GM23338 (cell line): ENCODE data around the gene ZNF665. TPM values are rescaled to one million over a fixed set of nuclear protein-coding genes. Genes with fewer than 3 reads are reported as not detected.

ENCODE experiments used
- ATAC-seq: fragments of 200-7000 bp; cut with Tn5 transposase; 3 replicates; pipeline ENCODE4 v1.9.1; 2020
- DNase-seq: peaks from one replicate; pipeline ENCODE4 v3.0.0-alpha.2; 2015; ENCODE audit warnings: low spot score
- H2AFZ ChIP-seq: fragments of 200-600 bp; sonication (generic); 2 replicates; pipeline ENCODE4 v1.8.0; 2016; ENCODE audit warnings: antibody characterized with exemption, mild to moderate bottlenecking, moderate library complexity
- H3F3A ChIP-seq: fragments of 200-600 bp; sonication (generic); replicated peaks from 2 replicates; pipeline ENCODE4 v1.8.0; 2017; ENCODE audit warnings: antibody characterized with exemption, mixed run types, low read depth
- H3K27ac ChIP-seq: fragments of 200-600 bp; sonication (generic); 2 replicates; pipeline ENCODE4 v1.6.1; 2016; ENCODE audit warnings: low read depth
- H3K27me3 ChIP-seq: fragments of 200-600 bp; sonication (generic); 2 replicates; pipeline ENCODE4 v1.8.0; 2016; ENCODE audit warnings: mild to moderate bottlenecking, mixed run types, moderate library complexity; ENCODE audit not compliant: insufficient read depth
- H3K36me3 ChIP-seq: fragments of 200-600 bp; sonication (generic); 2 replicates; pipeline ENCODE4 v1.8.0; 2016; ENCODE audit warnings: mild to moderate bottlenecking; ENCODE audit not compliant: insufficient read depth
- H3K4me1 ChIP-seq: fragments of 200-600 bp; sonication (generic); 2 replicates; pipeline ENCODE4 v1.8.0; 2016; ENCODE audit warnings: mild to moderate bottlenecking, moderate library complexity; ENCODE audit not compliant: insufficient read depth
- H3K4me2 ChIP-seq: fragments of 200-600 bp; sonication (generic); 2 replicates; pipeline ENCODE4 v1.7.1; 2017; ENCODE audit warnings: mixed run types
- H3K4me3 ChIP-seq: fragments of 200-600 bp; sonication (generic); 2 replicates; pipeline ENCODE4 v1.6.1; 2016; ENCODE audit warnings: mixed run types
- H3K79me2 ChIP-seq: fragments of 200-600 bp; sonication (generic); replicated peaks from 2 replicates; pipeline ENCODE4 v1.8.0; 2017; ENCODE audit warnings: mild to moderate bottlenecking; ENCODE audit not compliant: insufficient read depth
- H3K9me2 ChIP-seq: fragments of 200-600 bp; sonication (generic); 2 replicates; pipeline ENCODE4 v1.8.0; 2017; ENCODE audit not compliant: insufficient read depth
- H4K20me1 ChIP-seq: fragments of 200-600 bp; sonication (generic); replicated peaks from 2 replicates; pipeline ENCODE4 v1.8.0; 2017; ENCODE audit warnings: mild to moderate bottlenecking; ENCODE audit not compliant: insufficient read depth
- H3K27ac Mint-ChIP-seq: 2 replicates; pipeline ENCODE4 v1.8.0; 2020; ENCODE audit warnings: inconsistent platforms, mild to moderate bottlenecking, moderate library complexity, mixed read lengths
- H3K27me3 Mint-ChIP-seq: 3 replicates; pipeline ENCODE4 v1.8.0; 2022; ENCODE audit warnings: low read depth, mild to moderate bottlenecking, moderate library complexity, mixed read lengths, inconsistent platforms; ENCODE audit not compliant: insufficient read depth, poor library complexity
- H3K36me3 Mint-ChIP-seq: 3 replicates; pipeline ENCODE4 v1.8.0; 2021; ENCODE audit warnings: low read depth, mild to moderate bottlenecking, inconsistent platforms, moderate library complexity, mixed read lengths
- H3K4me1 Mint-ChIP-seq: 3 replicates; pipeline ENCODE4 v1.8.0; 2020; ENCODE audit warnings: mild to moderate bottlenecking, inconsistent platforms, mixed read lengths
- H3K4me3 Mint-ChIP-seq: 3 replicates; pipeline ENCODE4 v1.8.0; 2021; ENCODE audit warnings: moderate library complexity, mild to moderate bottlenecking, inconsistent platforms, mixed read lengths
- H3K9me3 Mint-ChIP-seq: 3 replicates; pipeline ENCODE4 v1.8.0; 2020; ENCODE audit warnings: moderate library complexity, mild to moderate bottlenecking, inconsistent platforms, mixed read lengths
- CREB1 ChIP-seq: fragments of 250-450 bp; sonication (Bioruptor Pico); IDR thresholded peaks from 2 replicates; pipeline ENCODE4 v1.5.0; 2020; ENCODE audit warnings: low read depth, mild to moderate bottlenecking, moderate library complexity
- CTCF ChIP-seq, 2 experiments: fragments of 200-600 bp in 1 of 2; sonication (generic) in 1 of 2; conservative IDR thresholded peaks; 2 replicates each; pipeline versions ENCODE4 v1.5.1 to v1.6.1; 2016 to 2017; ENCODE audit warnings: antibody characterized with exemption in 2 of 2, low read depth in 2 of 2, mild to moderate bottlenecking in 2 of 2, moderate library complexity in 1 of 2
- ETS1 ChIP-seq: IDR thresholded peaks from 2 replicates; pipeline ENCODE4 v1.6.1; 2016; ENCODE audit warnings: antibody characterized with exemption
- NANOG ChIP-seq: IDR thresholded peaks from 2 replicates; pipeline ENCODE4 v1.6.1; 2016; ENCODE audit warnings: antibody characterized with exemption, borderline replicate concordance
- POLR2AphosphoS5 ChIP-seq: IDR thresholded peaks from 2 replicates; pipeline ENCODE4 v1.6.1; 2016; ENCODE audit warnings: antibody characterized with exemption, low read depth
- ZNF114 ChIP-seq: fragments of 250-450 bp; sonication (Bioruptor Pico); IDR thresholded peaks from 2 replicates; pipeline ENCODE4 v1.5.0; 2020; ENCODE audit warnings: mild to moderate bottlenecking, moderate library complexity
- polyA plus RNA-seq: library from polyadenylated mRNA; unstranded; fragments of >200 nt; fragmentation: Nextera tagmentation; extraction: Ambion mirVana; gene quantifications from 2 replicates; pipeline ENCODE4 v1.2.1, GENCODE V29; 2016
- total RNA-seq: library from RNA; depleted of rRNA; stranded (reverse); fragments of >200 nt; shearing (Covaris generic); gene quantifications from 2 replicates; pipeline ENCODE4 v1.2.3, GENCODE V29; 2014; rRNA removed
- TF ChIP-seq, protein P1 (sequence below): IDR thresholded peaks from one replicate; pipeline ENCODE4 v1.6.1; 2018; ENCODE audit warnings: antibody characterized with exemption; ENCODE audit not compliant: unreplicated experiment

ZNF665 gene
- total and polyA plus RNA-seq, 2 experiments from 2014 or later: 3.1 to 3.5 TPM

DNA sequence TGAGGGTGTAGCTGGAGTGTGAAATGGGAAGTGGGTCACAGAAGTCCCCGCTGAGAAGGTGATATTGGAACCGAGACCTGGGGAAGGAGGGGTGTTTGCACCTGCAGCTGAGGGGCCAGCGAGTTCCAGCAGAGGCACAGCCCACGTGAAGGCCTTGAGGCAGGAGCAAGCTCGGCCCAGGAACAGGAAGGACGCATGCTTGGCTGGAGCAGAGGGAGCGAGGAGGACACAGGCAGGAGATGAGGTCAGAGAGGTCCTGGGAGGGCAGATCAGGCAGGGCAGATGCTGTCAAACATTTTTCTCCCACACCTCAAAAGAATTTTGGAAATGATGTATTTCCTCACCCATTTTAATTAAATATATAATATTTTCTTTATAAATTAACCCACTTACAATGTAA lies 69.8 kb downstream of the ZNF665 start:
- Histone ChIP-seq H3K27me3 (no peaks in the 10 kb centered on the region), H3K36me3 (no peaks in the 10 kb centered on the region), H3F3A (no peaks in the 10 kb centered on the region), H3K27ac (no peak overlapping the region), H3K4me1 (no peaks in the 10 kb centered on the region), H3K79me2 (no peaks in the 10 kb centered on the region), H3K9me2 (no peaks in the 10 kb centered on the region), H3K4me2 (no peak overlapping the region), H2AFZ (no peak overlapping the region), H4K20me1 (no peaks in the 10 kb centered on the region), H3K4me3 (no peak overlapping the region)
- no peak for TF ChIP-seq CTCF (conservative IDR thresholded peaks at IDR 0.05; ENCODE audit: low read depth in 2 of 2)
- TF ChIP-seq, protein P1, sequence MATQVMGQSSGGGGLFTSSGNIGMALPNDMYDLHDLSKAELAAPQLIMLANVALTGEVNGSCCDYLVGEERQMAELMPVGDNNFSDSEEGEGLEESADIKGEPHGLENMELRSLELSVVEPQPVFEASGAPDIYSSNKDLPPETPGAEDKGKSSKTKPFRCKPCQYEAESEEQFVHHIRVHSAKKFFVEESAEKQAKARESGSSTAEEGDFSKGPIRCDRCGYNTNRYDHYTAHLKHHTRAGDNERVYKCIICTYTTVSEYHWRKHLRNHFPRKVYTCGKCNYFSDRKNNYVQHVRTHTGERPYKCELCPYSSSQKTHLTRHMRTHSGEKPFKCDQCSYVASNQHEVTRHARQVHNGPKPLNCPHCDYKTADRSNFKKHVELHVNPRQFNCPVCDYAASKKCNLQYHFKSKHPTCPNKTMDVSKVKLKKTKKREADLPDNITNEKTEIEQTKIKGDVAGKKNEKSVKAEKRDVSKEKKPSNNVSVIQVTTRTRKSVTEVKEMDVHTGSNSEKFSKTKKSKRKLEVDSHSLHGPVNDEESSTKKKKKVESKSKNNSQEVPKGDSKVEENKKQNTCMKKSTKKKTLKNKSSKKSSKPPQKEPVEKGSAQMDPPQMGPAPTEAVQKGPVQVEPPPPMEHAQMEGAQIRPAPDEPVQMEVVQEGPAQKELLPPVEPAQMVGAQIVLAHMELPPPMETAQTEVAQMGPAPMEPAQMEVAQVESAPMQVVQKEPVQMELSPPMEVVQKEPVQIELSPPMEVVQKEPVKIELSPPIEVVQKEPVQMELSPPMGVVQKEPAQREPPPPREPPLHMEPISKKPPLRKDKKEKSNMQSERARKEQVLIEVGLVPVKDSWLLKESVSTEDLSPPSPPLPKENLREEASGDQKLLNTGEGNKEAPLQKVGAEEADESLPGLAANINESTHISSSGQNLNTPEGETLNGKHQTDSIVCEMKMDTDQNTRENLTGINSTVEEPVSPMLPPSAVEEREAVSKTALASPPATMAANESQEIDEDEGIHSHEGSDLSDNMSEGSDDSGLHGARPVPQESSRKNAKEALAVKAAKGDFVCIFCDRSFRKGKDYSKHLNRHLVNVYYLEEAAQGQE: no peak
- no peak for TF ChIP-seq CREB1 (CRISPR knock-in tag)
- no peak for TF ChIP-seq ETS1
- TF ChIP-seq POLR2AphosphoS5: no peak
- TF ChIP-seq NANOG: no peak
- no peak for TF ChIP-seq ZNF114 (CRISPR knock-in tag)
- DNase-seq (no peak), ATAC-seq (no peak)
- Mint-ChIP-seq H3K27ac (no peak overlapping the region), H3K4me3 (no peak overlapping the region), H3K4me1 (peaks cover 4% of the 10 kb centered on the region; the same call in 1 of the 3 replicates), H3K9me3 (peaks cover 3% of the 10 kb centered on the region; the same call in 1 of the 3 replicates), H3K36me3 (peaks cover 9% of the 10 kb centered on the region; the same call in 2 of the 3 replicates), H3K27me3 (peaks cover 4% of the 10 kb centered on the region)

Other genes starting within 250 kb of the ZNF665 start
- 9.5 and 17.0 TPM in 2 replicates for gene ZNF816, start 230.5 kb downstream of the ZNF665 start, total RNA-seq
- 4.5 and 7.0 TPM in 2 replicates for gene ZNF816, start 230.5 kb downstream of the ZNF665 start, polyA plus RNA-seq
- gene ERVV-1, start 179.4 kb downstream of the ZNF665 start, total RNA-seq: 0.21 and 0.35 TPM in 2 replicates
- 0.23 and 0.26 TPM in 2 replicates for gene ERVV-1, start 179.4 kb downstream of the ZNF665 start, polyA plus RNA-seq
- gene ERVV-2, start 148.6 kb downstream of the ZNF665 start, total RNA-seq: 0.87 and 1.4 TPM in 2 replicates
- 0.59 and 0.74 TPM in 2 replicates for gene ERVV-2, start 148.6 kb downstream of the ZNF665 start, polyA plus RNA-seq
- 37.6 and 48.7 TPM in 2 replicates for gene ZNF160, start 89.9 kb downstream of the ZNF665 start, total RNA-seq
- gene ZNF160, start 89.9 kb downstream of the ZNF665 start, polyA plus RNA-seq: 12.5 and 16.9 TPM in 2 replicates
- gene ZNF415, start 60.4 kb downstream of the ZNF665 start, total RNA-seq: 3.9 and 9.3 TPM in 2 replicates
- gene ZNF415, start 60.4 kb downstream of the ZNF665 start, polyA plus RNA-seq: 7.9 and 9.2 TPM in 2 replicates
- 10.8 and 11.9 TPM in 2 replicates for gene ZNF347, start 34.3 kb downstream of the ZNF665 start, total RNA-seq
- gene ZNF347, start 34.3 kb downstream of the ZNF665 start, polyA plus RNA-seq: 3.4 and 4.6 TPM in 2 replicates
- 57.2 and 60.5 TPM in 2 replicates for gene ZNF677, start 61.5 kb upstream of the ZNF665 start, total RNA-seq
- gene ZNF677, start 61.5 kb upstream of the ZNF665 start, polyA plus RNA-seq: 68.1 and 74.8 TPM in 2 replicates
- not detected in 2 replicates for gene VN1R2, start 64.9 kb upstream of the ZNF665 start, total RNA-seq
- gene VN1R2, start 64.9 kb upstream of the ZNF665 start, polyA plus RNA-seq: not detected in 2 replicates
- not detected in 2 replicates for gene VN1R4, start 74.4 kb upstream of the ZNF665 start, total RNA-seq
- gene VN1R4, start 74.4 kb upstream of the ZNF665 start, polyA plus RNA-seq: not detected in 2 replicates
- gene ZNF845, start 140.4 kb upstream of the ZNF665 start, total RNA-seq: 17.0 and 22.1 TPM in 2 replicates
- 4.3 and 5.5 TPM in 2 replicates for gene ZNF845, start 140.4 kb upstream of the ZNF665 start, polyA plus RNA-seq
- gene ZNF525, start 172.3 kb upstream of the ZNF665 start, total RNA-seq: 74.0 and 99.8 TPM in 2 replicates
- gene ZNF525, start 172.3 kb upstream of the ZNF665 start, polyA plus RNA-seq: 29.5 and 39.3 TPM in 2 replicates
- gene ZNF765, start 201.8 kb upstream of the ZNF665 start, total RNA-seq: 30.0 and 33.4 TPM in 2 replicates
- 9.8 and 10.3 TPM in 2 replicates for gene ZNF765, start 201.8 kb upstream of the ZNF665 start, polyA plus RNA-seq
- gene ZNF761, start 238.6 kb upstream of the ZNF665 start, total RNA-seq: 35.0 and 40.1 TPM in 2 replicates
- gene ZNF761, start 238.6 kb upstream of the ZNF665 start, polyA plus RNA-seq: 13.4 and 17.1 TPM in 2 replicates